HG02759 (cell line): ENCODE data around the gene RRM1.
"Not testable (repeated sequence)": the region's sequence is repeated elsewhere in the genome, so short reads cannot be mapped to it uniquely, and the experiment has no call there.

Source experiments
- ATAC-seq: cut with Tn5 transposase; IDR thresholded peaks from one replicate; pipeline ENCODE4 v1.9.1; 2021; ENCODE audit warnings: mild to moderate bottlenecking, moderate library complexity; ENCODE audit not compliant: unreplicated experiment

Gene RRM1

GRCh38 chr11:4134806-4135205, 40.2 kb downstream of the RRM1 start:
- no peak for ATAC-seq

GRCh38 chr11:4138497-4138896, 43.9 kb downstream of the RRM1 start:
- no peak for ATAC-seq

DNA sequence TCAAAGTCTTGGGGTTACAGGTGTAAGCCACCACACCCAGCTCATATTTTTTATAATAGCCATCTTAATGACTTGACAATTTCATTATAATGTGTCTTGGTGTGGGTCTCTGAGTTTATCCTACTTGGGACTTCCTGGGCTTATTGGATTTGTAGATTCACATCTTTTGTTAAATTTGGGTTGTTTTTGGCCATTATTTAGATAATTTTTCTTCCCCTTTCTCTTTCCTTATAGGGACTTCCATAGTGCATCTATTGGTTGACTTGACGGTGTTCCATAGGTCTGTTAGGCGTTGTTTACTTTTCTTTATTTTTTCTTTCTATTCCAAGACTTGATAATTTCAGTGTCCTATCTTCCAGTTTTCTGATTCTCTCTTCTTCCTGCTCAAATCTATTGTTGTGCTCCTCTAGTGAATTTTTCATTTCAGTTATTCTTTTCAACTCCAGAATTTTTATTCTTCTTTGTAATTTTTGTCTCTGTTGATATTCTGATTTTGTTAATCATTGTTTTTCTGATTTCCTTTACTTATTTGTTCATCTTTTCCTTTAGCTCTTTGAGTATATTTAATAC, 45.6 kb downstream of the RRM1 start:
- ATAC-seq = no peak

- no peak for ATAC-seq
Measured at GRCh38 chr11:4146070-4146771, 51.6 kb downstream of the RRM1 start.

DNA sequence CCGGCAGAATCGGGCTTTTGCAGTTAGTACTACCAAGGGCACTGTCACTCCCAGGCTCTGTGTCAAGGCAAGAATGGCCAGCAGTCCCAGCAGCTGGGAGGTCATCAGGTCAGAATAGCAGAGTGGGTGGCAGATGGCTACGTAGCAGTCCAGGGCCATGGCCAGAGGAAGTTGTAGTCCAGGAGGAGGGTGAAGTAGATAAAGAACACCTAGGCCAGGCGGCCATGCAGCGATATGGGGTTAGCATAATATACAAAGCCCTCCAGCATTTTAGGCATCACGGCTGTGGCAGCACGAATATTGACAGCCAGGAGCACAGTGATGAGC, 52.1 kb downstream of the RRM1 start:
- ATAC-seq = no peak

DNA sequence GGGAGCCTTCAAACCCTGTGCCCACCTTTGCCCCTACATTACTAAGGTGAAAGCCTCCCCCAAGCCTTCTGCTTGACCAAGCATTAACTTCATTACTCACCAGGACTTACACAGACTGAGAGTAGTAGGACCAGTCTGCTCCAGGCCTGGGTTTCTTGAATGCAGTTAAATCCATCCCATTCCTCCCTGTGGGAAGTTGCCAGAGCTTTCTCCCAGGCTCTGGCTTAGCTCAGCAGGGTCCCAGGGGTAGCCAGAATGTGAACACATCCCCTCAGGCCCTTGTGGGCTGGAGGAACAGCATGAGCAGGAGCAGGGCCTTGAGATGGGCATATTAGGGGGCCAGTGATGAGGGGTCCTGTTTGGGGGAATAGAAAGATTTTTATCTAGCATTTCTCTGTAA, 59.9 kb downstream of the RRM1 start:
- ATAC-seq = no peak

DNA sequence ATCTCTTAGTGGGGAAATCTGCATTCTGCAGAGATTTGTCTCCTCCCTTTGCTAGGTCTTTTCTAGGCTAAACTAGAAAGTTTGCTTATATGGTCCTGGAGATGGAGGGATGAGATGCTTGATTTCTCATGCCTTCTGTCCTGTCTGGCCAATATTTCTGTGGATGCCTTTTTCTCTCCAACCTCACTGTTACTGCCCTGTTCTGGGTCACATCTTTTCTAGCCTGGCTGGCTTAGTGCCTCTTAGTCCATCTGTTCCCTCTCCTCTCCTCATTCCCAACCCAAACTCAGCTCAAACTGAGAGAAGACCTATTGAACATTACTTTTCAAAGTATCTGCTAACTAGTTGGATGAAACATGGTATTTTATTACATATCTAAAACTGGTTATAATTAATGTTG, 62.0 kb downstream of the RRM1 start:
- ATAC-seq = no peak

GRCh38 chr11:4158818-4159217, 64.2 kb downstream of the RRM1 start:
- not testable (repeated sequence) for ATAC-seq

GRCh38 chr11:4161305-4161704, 66.7 kb downstream of the RRM1 start:
- no peak for ATAC-seq

GRCh38 chr11:4164884-4165590, 70.4 kb downstream of the RRM1 start:
- no peak for ATAC-seq

- no peak for ATAC-seq
Measured at GRCh38 chr11:4167292-4167691, 72.7 kb downstream of the RRM1 start.

- no peak for ATAC-seq
Measured at GRCh38 chr11:4167758-4168157, 73.2 kb downstream of the RRM1 start.

DNA sequence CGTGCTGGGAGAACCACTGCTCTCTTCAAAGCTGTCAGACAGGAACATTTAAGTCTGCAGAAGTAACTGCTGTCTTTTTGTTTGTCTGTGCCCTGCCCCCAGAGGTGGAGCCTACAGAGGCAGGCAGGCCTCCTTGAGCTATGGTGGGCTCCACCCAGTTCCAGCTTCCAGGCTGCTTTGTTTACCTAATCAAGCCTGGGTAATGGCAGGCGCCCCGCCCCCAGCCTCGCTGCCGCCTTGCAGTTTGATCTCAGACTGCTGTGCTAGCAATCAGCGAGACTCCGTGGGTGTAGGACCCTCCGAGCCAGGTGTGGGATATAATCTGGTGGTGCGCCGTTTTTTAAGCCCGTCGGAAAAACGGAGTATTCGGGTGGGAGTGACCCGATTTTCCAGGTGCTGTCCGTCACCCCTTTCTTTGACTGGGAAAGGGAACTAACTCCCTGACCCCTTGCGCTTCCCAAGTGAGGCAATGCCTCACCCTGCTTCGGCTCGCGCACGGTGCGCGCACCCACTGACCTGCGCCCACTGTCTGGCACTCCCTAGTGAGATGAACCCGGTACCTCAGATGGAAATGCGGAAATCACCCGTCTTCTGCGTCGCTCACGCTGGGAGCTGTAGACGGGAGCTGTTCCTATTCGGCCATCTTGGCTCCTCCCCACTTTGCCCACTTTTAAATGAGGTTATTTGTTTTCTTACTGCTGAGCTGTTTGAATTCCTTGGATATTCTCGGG, 81.2 kb downstream of the RRM1 start:
- not testable (repeated sequence) for ATAC-seq

DNA sequence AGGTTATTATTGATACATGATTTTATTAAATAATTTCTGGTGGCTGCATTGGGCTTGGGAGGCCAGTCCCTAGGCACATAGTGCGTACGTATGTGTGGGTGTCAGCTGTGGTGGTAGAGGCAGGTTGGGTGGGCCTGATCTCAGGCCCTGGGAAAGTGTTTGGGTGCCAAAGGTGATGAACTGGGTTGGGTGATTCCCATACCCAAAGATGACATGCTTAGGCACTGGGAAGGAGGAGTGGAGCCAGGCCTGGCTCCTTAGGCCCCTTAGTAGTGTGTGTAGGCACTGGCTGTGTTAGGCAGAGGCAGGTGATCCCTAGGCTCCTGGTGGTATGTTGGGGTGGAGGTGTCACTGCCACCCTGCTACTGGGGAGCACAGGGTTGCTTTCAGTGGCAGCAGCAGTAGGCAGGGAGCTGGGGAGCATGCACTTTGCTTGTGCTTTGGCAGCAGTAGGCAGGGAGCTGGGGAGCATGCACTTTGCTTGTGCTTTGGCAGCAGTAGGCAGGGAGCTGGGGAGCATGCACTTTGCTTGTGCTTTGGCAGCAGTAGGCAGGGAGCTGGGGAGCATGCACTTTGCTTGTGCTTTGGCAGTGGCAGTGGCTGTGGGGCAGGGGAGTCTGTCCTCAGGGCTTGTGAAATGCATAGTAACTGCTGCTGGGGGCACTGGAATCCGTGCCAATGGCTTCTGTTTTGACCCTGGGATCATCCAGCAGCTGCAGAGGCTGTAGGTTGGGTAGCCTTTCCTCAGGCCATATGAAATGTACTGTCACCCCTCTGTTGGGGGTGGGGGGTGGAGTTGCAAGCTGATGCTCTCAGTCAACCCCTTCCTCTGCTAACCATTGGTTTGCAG, 84.4 kb downstream of the RRM1 start:
- ATAC-seq = no peak

GRCh38 chr11:4180441-4181183, 86.0 kb downstream of the RRM1 start:
- no peak for ATAC-seq

- peak; percentile 74 for ATAC-seq
Measured at GRCh38 chr11:4181782-4182721, 87.5 kb downstream of the RRM1 start.

DNA sequence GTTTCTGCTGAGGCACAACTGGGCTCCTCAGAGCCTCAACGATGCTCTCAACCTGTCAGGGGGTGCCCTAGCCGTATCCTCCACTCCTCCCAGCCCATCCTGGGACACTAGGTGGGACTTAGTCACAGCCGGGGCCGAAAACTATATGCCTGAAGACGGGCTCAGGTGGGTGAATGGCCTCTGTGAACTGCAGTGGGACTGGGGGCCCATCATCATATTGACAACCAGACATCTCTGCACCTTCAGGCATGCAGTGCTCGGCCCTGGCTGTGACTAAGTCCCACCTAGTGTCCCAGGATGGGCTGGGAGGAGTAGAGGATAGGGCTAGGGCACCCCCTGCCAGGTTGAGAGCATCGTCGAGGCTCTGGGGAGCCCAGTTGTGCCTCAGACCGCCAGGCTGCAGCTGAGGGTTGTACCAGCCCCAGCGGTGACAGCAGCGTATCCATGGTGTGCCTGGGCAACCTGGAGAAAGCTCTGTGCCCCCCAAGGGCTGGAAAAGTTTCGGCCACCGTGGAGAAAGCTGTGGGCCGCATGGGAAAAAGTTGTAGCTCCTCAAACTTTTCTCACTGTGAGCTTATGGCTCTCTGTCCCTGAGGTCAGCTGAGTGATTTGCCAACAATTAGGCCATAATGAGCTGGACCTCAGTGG, 88.9 kb downstream of the RRM1 start:
- ATAC-seq = no peak

- no peak for ATAC-seq
Measured at GRCh38 chr11:4184163-4184916, 89.7 kb downstream of the RRM1 start.
